GM19023 (cell line): Measurements from ENCODE around the gene ACTR6.
A peak's percentile ranks its signal among the peaks of the same experiment; 100 is the strongest.

Source experiments
- ATAC-seq: cut with Tn5 transposase; IDR thresholded peaks from one replicate; pipeline ENCODE4 v1.9.1; 2021; ENCODE audit warnings: mild to moderate bottlenecking, moderate library complexity; ENCODE audit not compliant: unreplicated experiment

ACTR6 gene

GRCh38 chr12:100265732-100266584 lies 65.3 kb downstream of the ACTR6 start:
- no peak for ATAC-seq

- peak; percentile 85 for ATAC-seq
Measured at GRCh38 chr12:100266585-100266834, 65.9 kb downstream of the ACTR6 start.

GRCh38 chr12:100266835-100267602 lies 66.4 kb downstream of the ACTR6 start, which contains the start of the genes DEPDC4 and SCYL2:
Gene DEPDC4, minus strand, starts transcription at chr12:100267079. Its CDS starts 3 bp downstream, at chr12:100267076.
Gene SCYL2, plus strand, starts transcription at chr12:100267177. Its CDS starts 15,794 bp downstream, at chr12:100282971.
- ATAC-seq, result peak; percentile 91

DNA sequence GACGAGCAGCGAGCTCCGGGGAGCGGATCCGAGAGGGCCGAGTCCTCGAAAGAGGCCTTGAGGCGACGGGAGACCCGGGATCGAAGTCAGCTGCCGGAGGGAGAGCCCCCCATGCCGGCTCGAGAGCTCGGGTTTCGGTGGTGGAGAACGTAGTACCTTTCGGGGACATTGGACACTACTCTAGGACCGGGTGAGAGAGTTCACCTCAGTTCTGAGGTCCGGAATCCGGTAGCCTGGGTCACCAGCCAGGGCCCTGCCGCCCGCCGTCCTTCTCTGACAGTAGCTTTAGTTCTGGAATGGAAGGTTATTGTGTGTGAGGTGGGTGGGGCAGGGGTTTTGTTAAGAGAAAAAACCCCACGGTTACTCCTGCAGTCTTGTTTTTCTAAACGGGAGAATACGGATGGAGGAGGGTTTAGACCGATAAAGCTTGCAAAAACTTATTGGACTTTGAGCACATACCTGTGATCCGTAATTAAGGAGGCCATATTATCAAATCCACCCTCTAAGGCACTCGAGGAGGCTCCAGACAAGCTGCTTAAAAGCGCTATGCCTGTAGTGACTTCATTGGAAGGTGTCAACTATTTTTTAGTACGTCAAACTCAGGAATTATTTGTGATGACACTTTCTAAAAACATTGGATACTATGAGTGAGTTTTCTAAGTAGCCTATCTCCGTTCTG lies 67.1 kb downstream of the ACTR6 start:
- peak; percentile 15 for ATAC-seq

GRCh38 chr12:100268835-100269564 lies 68.4 kb downstream of the ACTR6 start:
- ATAC-seq, result no peak

DNA sequence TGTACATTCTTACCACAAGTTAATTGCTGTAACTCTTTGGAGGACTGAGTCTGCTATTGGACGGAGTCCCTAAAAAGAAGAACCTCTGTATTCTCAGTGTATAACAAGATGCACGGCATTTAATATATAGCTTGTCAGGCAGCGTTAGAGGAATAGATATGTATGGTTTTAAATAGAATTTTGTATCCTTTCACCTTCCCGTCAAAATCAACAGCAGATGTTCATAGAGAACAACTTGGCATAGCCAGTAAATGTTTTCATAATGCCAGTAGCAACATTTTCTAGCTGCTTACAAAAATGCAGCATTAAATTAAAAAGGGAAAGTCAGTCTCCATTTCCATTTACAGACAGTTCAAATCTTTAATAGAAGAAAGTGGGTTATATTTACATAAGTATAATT lies 73.2 kb downstream of the ACTR6 start:
- no peak for ATAC-seq
